Measurements from ENCODE around the gene MINPP1. TPM values are rescaled to one million over a fixed set of nuclear protein-coding genes. Genes with fewer than 3 reads are reported as not detected.
A peak's percentile ranks its signal among the peaks of the same experiment; 100 is the strongest.

MINPP1 gene
- total RNA-seq, 1 donor from 2014 or later = 31.5 TPM

DNA sequence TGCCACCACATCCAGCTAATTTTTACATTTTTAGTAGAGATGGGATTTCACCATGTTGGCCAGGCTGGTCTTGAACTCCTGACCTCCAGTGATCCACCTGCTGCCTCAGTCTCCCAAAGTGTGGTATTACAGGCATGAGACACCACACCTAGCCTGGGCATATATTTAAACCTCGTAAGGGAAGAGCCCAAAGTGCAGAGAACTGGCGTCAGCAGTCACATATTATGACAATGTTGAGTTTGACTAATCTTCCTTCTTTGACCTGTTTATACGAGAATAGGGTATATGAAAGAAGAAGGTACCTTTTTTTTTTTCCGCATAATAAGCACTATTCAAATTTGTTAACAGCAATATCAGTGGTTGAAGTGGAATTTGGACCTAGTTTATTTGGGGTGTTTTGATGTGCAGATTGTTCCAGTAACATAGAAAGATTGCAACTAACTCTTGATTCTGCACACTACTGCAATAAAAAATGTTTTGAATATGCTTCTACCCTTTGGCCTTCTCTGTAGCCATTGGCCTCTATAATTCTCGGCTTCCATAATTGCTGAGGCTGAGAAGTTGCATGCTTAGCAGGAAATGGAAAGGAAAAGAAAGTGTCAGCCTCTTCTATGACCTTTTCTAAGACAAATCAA is 55.9 kb downstream of the MINPP1 start:
- Mint-ChIP-seq H3K4me1 (ENCODE audit: low read depth) (peaks cover 2% of the 10 kb centered on the region), H3K27ac (no peak overlapping the region), H3K4me3 (ENCODE audit: low read depth) (no peak overlapping the region), H3K9me3 (ENCODE audit: low read depth) (peaks cover 19% of the 10 kb centered on the region), H3K27me3 (no peaks in the 10 kb centered on the region), H3K36me3 (ENCODE audit: insufficient read depth) (no peaks in the 10 kb centered on the region)
- TF ChIP-seq, protein P1, sequence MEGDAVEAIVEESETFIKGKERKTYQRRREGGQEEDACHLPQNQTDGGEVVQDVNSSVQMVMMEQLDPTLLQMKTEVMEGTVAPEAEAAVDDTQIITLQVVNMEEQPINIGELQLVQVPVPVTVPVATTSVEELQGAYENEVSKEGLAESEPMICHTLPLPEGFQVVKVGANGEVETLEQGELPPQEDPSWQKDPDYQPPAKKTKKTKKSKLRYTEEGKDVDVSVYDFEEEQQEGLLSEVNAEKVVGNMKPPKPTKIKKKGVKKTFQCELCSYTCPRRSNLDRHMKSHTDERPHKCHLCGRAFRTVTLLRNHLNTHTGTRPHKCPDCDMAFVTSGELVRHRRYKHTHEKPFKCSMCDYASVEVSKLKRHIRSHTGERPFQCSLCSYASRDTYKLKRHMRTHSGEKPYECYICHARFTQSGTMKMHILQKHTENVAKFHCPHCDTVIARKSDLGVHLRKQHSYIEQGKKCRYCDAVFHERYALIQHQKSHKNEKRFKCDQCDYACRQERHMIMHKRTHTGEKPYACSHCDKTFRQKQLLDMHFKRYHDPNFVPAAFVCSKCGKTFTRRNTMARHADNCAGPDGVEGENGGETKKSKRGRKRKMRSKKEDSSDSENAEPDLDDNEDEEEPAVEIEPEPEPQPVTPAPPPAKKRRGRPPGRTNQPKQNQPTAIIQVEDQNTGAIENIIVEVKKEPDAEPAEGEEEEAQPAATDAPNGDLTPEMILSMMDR (IDR thresholded peaks at IDR 0.05; ENCODE audit: unreplicated experiment) = no peak
- no peak for DNase-seq (ENCODE audit: low spot score, unreplicated experiment)

DNA sequence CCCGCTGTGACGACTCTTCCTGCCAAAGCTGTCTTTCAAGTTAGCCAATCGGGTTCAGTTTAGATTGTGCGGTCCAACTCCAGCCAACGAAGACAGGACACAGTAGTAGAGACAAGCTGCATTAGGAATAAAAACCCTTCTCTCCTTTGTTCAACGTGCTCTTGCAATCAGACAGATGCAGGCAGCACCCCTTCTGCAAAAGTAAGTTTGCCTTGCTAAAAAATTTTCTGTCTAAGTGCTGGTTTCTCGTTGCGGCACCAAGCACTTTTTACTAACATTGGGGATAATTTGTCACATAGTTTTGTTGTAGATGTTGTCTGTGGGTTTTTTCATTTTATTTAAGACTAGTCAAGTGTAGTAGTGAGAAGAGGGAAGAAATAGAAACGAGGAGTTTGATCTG is 58.1 kb downstream of the MINPP1 start:
- TF ChIP-seq, protein P1 (IDR thresholded peaks at IDR 0.05; ENCODE audit: unreplicated experiment) = no peak
- Mint-ChIP-seq H3K27ac (no peak overlapping the region), H3K27me3 (no peaks in the 10 kb centered on the region), H3K9me3 (ENCODE audit: low read depth) (peaks cover 30% of the 10 kb centered on the region), H3K4me3 (ENCODE audit: low read depth) (no peak overlapping the region), H3K36me3 (ENCODE audit: insufficient read depth) (no peaks in the 10 kb centered on the region), H3K4me1 (ENCODE audit: low read depth) (peaks cover 2% of the 10 kb centered on the region)
- no peak for DNase-seq (ENCODE audit: low spot score, unreplicated experiment)

DNA sequence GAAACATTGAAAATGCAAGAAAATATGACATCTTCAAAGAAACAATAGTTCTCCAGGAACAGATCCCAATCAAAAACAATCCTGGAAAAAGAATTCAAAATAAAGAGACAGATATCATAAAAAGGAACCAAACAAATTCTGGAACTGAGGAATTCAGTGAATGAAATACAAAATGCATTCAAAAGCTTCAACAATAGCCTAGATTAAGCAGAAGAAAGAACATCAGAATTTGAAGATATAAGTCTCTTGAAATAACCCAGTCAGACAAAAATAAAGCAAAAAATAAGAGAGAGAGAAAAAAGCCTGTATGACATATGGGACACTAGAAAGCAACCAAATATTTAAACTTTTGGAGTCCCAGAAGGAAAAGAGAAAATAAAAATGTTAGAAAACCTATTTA is 60.3 kb downstream of the MINPP1 start:
- H3K4me3 Mint-ChIP-seq (ENCODE audit: low read depth) = no peak overlapping the region
- no peak for DNase-seq (ENCODE audit: low spot score, unreplicated experiment)
- H3K36me3 Mint-ChIP-seq (ENCODE audit: insufficient read depth) = no peaks in the 10 kb centered on the region
- H3K9me3 Mint-ChIP-seq (ENCODE audit: low read depth) = peaks cover 38% of the 10 kb centered on the region
- TF ChIP-seq, protein P1 (IDR thresholded peaks at IDR 0.05; ENCODE audit: unreplicated experiment) = no peak
- peaks cover 2% of the 10 kb centered on the region for H3K4me1 Mint-ChIP-seq (ENCODE audit: low read depth)
- H3K27ac Mint-ChIP-seq = no peak overlapping the region
- no peaks in the 10 kb centered on the region for H3K27me3 Mint-ChIP-seq

DNA sequence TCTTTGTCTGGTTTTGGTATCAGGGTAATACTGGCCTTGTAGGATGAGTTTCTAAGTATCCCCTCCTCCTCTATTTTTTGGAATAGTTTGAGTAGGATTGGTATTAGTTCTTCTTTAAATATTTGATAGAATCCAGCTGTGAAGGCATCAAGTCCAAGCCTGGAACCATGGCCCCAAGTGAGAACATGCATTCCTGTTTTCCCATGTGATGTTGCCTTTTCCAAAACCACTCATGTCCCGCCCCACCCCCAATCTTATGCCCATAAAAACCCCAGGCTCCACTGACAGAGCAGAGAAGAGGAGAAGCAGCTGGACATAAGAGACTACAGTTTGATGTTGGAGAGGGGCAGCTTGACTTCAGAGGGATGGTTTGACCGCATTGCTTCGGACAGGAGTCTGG is 71.2 kb downstream of the MINPP1 start:
- Mint-ChIP-seq H3K36me3 (ENCODE audit: insufficient read depth) (no peaks in the 10 kb centered on the region), H3K4me1 (ENCODE audit: low read depth) (peaks cover 3% of the 10 kb centered on the region), H3K27me3 (no peaks in the 10 kb centered on the region), H3K9me3 (ENCODE audit: low read depth) (peaks cover 10% of the 10 kb centered on the region), H3K4me3 (ENCODE audit: low read depth) (no peak overlapping the region), H3K27ac (no peak overlapping the region)
- TF ChIP-seq, protein P1 (IDR thresholded peaks at IDR 0.05; ENCODE audit: unreplicated experiment) = no peak
- no peak for DNase-seq (ENCODE audit: low spot score, unreplicated experiment)

DNA sequence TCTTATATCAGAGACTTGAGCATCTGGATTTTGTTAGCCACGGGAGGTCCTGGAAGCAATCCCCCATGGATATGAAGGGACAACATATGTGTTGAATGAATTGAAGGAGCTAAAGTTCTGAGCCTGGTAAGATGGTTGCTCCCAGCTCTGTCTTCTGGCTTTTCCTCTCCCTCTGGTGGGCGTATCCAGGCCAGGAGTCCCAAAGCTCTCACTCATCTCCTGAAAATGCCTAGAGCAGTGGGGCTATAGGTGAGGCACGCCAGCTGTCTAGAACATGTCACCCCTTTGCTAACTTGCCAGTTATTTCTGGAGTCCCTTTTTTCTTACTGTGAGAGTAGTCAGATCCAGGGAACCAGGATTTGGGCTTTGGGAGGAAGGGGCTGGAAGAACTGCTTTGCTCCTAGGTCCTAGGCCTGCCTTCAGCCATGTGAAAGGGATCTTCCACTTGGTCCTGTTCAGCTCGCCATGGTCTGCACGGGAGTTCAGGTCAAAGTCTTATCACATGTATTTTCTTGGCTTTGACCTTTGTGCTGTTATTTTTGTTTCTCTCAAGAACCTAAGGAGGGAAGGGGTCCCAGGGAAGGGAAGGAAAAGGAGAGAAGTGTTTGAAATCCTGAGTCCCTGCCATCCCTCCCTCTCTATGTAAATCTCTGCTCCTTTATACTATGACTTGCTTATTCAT is 73.6 kb downstream of the MINPP1 start:
- Mint-ChIP-seq H3K27me3 (no peaks in the 10 kb centered on the region), H3K36me3 (ENCODE audit: insufficient read depth) (no peaks in the 10 kb centered on the region), H3K4me1 (ENCODE audit: low read depth) (peaks cover 3% of the 10 kb centered on the region), H3K4me3 (ENCODE audit: low read depth) (no peak overlapping the region), H3K9me3 (ENCODE audit: low read depth) (no peaks in the 10 kb centered on the region), H3K27ac (peak overlapping the region; percentile 30)
- TF ChIP-seq, protein P1 (IDR thresholded peaks at IDR 0.05; ENCODE audit: unreplicated experiment) = no peak
- DNase-seq (ENCODE audit: low spot score, unreplicated experiment) = no peak

Data from progenitor cell of endocrine pancreas (in vitro differentiated cells).